ENCODE measurements around the gene MLF1.

DNA sequence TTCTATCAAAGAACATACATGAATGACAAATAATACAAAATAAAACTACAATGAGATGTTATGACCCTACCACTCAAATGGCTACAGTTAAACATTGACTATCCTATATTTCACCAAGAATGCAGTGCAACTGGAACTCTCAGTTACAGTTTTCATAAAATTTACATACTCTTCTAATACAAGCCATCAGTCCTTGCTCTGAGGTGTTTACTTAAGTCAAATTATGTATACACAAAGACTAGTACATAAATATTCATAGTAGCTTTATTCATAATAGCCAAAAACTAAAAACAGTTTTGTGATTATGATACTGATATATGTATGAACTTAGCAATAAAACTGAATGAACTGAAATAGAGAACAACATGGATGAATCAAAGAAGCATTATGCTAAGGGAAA lies 19.2 kb downstream of the MLF1 start:
- TF ChIP-seq EZH2 (IDR thresholded peaks at IDR 0.05; ENCODE audit: low read length, unreplicated experiment), result no peak
- TF ChIP-seq, protein P1, sequence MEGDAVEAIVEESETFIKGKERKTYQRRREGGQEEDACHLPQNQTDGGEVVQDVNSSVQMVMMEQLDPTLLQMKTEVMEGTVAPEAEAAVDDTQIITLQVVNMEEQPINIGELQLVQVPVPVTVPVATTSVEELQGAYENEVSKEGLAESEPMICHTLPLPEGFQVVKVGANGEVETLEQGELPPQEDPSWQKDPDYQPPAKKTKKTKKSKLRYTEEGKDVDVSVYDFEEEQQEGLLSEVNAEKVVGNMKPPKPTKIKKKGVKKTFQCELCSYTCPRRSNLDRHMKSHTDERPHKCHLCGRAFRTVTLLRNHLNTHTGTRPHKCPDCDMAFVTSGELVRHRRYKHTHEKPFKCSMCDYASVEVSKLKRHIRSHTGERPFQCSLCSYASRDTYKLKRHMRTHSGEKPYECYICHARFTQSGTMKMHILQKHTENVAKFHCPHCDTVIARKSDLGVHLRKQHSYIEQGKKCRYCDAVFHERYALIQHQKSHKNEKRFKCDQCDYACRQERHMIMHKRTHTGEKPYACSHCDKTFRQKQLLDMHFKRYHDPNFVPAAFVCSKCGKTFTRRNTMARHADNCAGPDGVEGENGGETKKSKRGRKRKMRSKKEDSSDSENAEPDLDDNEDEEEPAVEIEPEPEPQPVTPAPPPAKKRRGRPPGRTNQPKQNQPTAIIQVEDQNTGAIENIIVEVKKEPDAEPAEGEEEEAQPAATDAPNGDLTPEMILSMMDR (conservative IDR thresholded peaks at IDR 0.05; ENCODE audit: low read depth, low read length), result no peak

All from PC-3 (cell line).